HCT116 (cell line): ENCODE results near the gene ATP1B3. TPM values are rescaled to one million over a fixed set of nuclear protein-coding genes. Genes with fewer than 3 reads are reported as not detected.
A peak's percentile ranks its signal among the peaks of the same experiment; 100 is the strongest.

ENCODE experiments used
- ATAC-seq: fragments of 200-7000 bp; cut with Tn5 transposase; 2 replicates; pipeline ENCODE4 v1.9.1; 2020; ENCODE audit warnings: mild to moderate bottlenecking, moderate library complexity
- BruUV-seq: library from RNA; stranded (reverse); fragments of 400-500 nt; replicated peaks from 2 replicates; lab custom pipeline; 2021; lab: Mats Ljungman, UMichigan
- CTCF ChIA-PET: fragments of 300-600 bp; sonication (Branson Sonifier 250); formaldehyde crosslinking; loops from one replicate; lab custom pipeline; 2021; ENCODE audit warnings: antibody characterized with exemption; lab: Charles Lee
- POLR2A ChIA-PET: fragments of 300-600, 350-600 bp; sonication (Branson Sonifier 250); formaldehyde crosslinking; loops from one replicate; lab custom pipeline; 2021; ENCODE audit warnings: antibody characterized with exemption; lab: Charles Lee
- RAD21 ChIA-PET, 2 experiments: fragments of 300-600 bp; sonication (Branson Sonifier 250); formaldehyde crosslinking; loops; one replicate each; lab custom pipeline; 2023; ENCODE audit warnings: low total read pairs in 2 of 2; ENCODE audit not compliant: uncharacterized antibody in 2 of 2, unreplicated experiment in 2 of 2, low non-redundant PET in 1 of 2; lab: Charles Lee
- DNase-seq: peaks from one replicate; pipeline ENCODE4 v3.0.0-alpha.2; 2010; ENCODE audit warnings: low read depth, low spot score
- H2AFZ ChIP-seq: fragments of 200-600 bp; shearing (Covaris generic), sonication (generic); 2 replicates; pipeline ENCODE4 v1.6.1; 2017; ENCODE audit warnings: low read depth, mixed run types, mixed read lengths, antibody characterized with exemption, low read length; ENCODE audit not compliant: poor library complexity, severe bottlenecking
- H3K27ac ChIP-seq: 2 replicates; pipeline ENCODE4 v1.5.1; 2012; ENCODE audit warnings: low read depth, low read length
- H3K27me3 ChIP-seq: fragments of 200-600 bp; sonication (generic); 2 replicates; pipeline ENCODE4 v1.6.1; 2016; ENCODE audit warnings: mixed run types, low read length, mixed read lengths; ENCODE audit not compliant: insufficient read depth
- H3K36me3 ChIP-seq, 2 experiments: fragments of 200-500 bp in 1 of 2; fragments of 200-600 bp in 1 of 2; sonication (Bioruptor generic) in 1 of 2; sonication (generic) in 1 of 2; 2 replicates each; pipeline versions ENCODE4 v1.5.1 to v1.6.1; 2014 to 2016; ENCODE audit warnings: low read length in 2 of 2, inconsistent platforms in 1 of 2, mixed read lengths in 1 of 2, mixed run types in 1 of 2; ENCODE audit not compliant: insufficient read depth in 2 of 2, control insufficient read depth in 1 of 2
- H3K4me1 ChIP-seq, 2 experiments: fragments of 200-600 bp in 1 of 2; sonication (generic) in 1 of 2; 2 replicates each; pipeline versions ENCODE4 v1.5.1 to v1.6.1; 2012 to 2017; ENCODE audit warnings: low read length in 2 of 2, inconsistent platforms in 1 of 2, mild to moderate bottlenecking in 1 of 2, mixed read lengths in 1 of 2, mixed run types in 1 of 2, moderate library complexity in 1 of 2; ENCODE audit not compliant: insufficient read depth in 2 of 2, control insufficient read depth in 1 of 2
- H3K4me2 ChIP-seq: fragments of 200-600 bp; sonication (generic); 2 replicates; pipeline ENCODE4 v1.6.1; 2017; ENCODE audit warnings: mixed run types, low read length, mixed read lengths
- H3K4me3 ChIP-seq, 2 experiments: fragments of 200-600 bp in 1 of 2; sonication (generic) in 1 of 2; replicated peaks in 1 of 2; 2 replicates each; pipeline ENCODE4 v1.5.1; 2011 to 2016; ENCODE audit warnings: low read length in 2 of 2, control low read depth in 1 of 2, low read depth in 1 of 2, mild to moderate bottlenecking in 1 of 2, mixed read lengths in 1 of 2, mixed run types in 1 of 2
- H3K79me2 ChIP-seq: fragments of 200-600 bp; sonication (generic); 2 replicates; pipeline ENCODE4 v1.6.1; 2017; ENCODE audit warnings: mild to moderate bottlenecking, mixed run types, low read length, moderate library complexity, mixed read lengths; ENCODE audit not compliant: insufficient read depth
- H3K9ac ChIP-seq: fragments of 200-600 bp; sonication (generic); 2 replicates; pipeline ENCODE4 v1.6.1; 2016; ENCODE audit warnings: low read length, mixed read lengths
- H3K9me2 ChIP-seq: fragments of 200-600 bp; sonication (generic), shearing (Covaris generic); 2 replicates; pipeline ENCODE4 v1.6.1; 2017; ENCODE audit warnings: mixed run types, mild to moderate bottlenecking, moderate library complexity; ENCODE audit not compliant: insufficient read depth
- H3K9me3 ChIP-seq, 2 experiments: fragments of 200-500 bp in 1 of 2; fragments of 200-600 bp in 1 of 2; sonication (Bioruptor generic) in 1 of 2; sonication (generic) in 1 of 2; 2 replicates each; pipeline ENCODE4 v1.6.1; 2014 to 2017; ENCODE audit warnings: low read length in 2 of 2, mixed read lengths in 2 of 2, inconsistent platforms in 1 of 2, low read depth in 1 of 2, mild to moderate bottlenecking in 1 of 2, mixed run types in 1 of 2, moderate library complexity in 1 of 2; ENCODE audit not compliant: control insufficient read depth in 1 of 2, insufficient read depth in 1 of 2
- H4K20me1 ChIP-seq: fragments of 200-600 bp; sonication (generic), shearing (Covaris generic); 2 replicates; pipeline ENCODE4 v1.6.1; 2017; ENCODE audit warnings: mixed run types, mild to moderate bottlenecking, moderate library complexity; ENCODE audit not compliant: insufficient read depth
- ATF3 ChIP-seq: IDR thresholded peaks from 2 replicates; pipeline ENCODE4 v1.6.1; 2012
- CBX3 ChIP-seq: IDR thresholded peaks from 2 replicates; pipeline ENCODE4 v1.6.1; 2012; ENCODE audit warnings: low read depth
- CEBPB ChIP-seq: IDR thresholded peaks from 2 replicates; pipeline ENCODE4 v1.6.1; 2012; ENCODE audit warnings: low read depth
- EGR1 ChIP-seq: IDR thresholded peaks from 2 replicates; pipeline ENCODE4 v1.6.1; 2012; ENCODE audit warnings: low read depth
- EZH2 ChIP-seq: fragments of 200-600 bp; sonication (generic); IDR thresholded peaks from 2 replicates; pipeline ENCODE4 v1.6.1; 2017; ENCODE audit warnings: antibody characterized with exemption, mixed run types
- EZH2phosphoT487 ChIP-seq: fragments of 200-600 bp; IDR thresholded peaks from 2 replicates; pipeline ENCODE4 v1.6.1; 2018; ENCODE audit warnings: antibody characterized with exemption, borderline replicate concordance
- FOSL1 ChIP-seq: IDR thresholded peaks from 2 replicates; pipeline ENCODE4 v1.6.1; 2012; ENCODE audit warnings: low read depth
- JUND ChIP-seq: IDR thresholded peaks from 2 replicates; pipeline ENCODE4 v1.6.1; 2012
- MAX ChIP-seq: IDR thresholded peaks from 2 replicates; pipeline ENCODE4 v1.6.1; 2012
- REST ChIP-seq: IDR thresholded peaks from 2 replicates; pipeline ENCODE4 v1.6.1; 2012; ENCODE audit warnings: low read depth
- SIN3A ChIP-seq: IDR thresholded peaks from 2 replicates; pipeline ENCODE4 v1.6.1; 2012; ENCODE audit warnings: low read depth
- SP1 ChIP-seq: IDR thresholded peaks from 2 replicates; pipeline ENCODE4 v1.6.1; 2012; ENCODE audit warnings: low read depth
- SRF ChIP-seq: IDR thresholded peaks from 2 replicates; pipeline ENCODE4 v1.6.1; 2012; ENCODE audit warnings: low read depth
- TCF7L2 ChIP-seq: IDR thresholded peaks from 2 replicates; pipeline ENCODE4 v1.7.0; 2011; ENCODE audit warnings: borderline replicate concordance, inconsistent platforms; ENCODE audit not compliant: insufficient read depth, insufficient read length; ENCODE audit errors: extremely low read depth
- ZBTB33 ChIP-seq: IDR thresholded peaks from 2 replicates; pipeline ENCODE4 v1.6.1; 2011; ENCODE audit warnings: mild to moderate bottlenecking, low read length, moderate library complexity; ENCODE audit not compliant: insufficient replicate concordance; ENCODE audit errors: extremely low read depth
- ZFX ChIP-seq: fragments of 450-650 bp; IDR thresholded peaks from 2 replicates; pipeline ENCODE4 v1.6.1; 2017
- ZNF274 ChIP-seq: fragments of 200-500 bp; sonication (Bioruptor generic); IDR thresholded peaks from 2 replicates; pipeline ENCODE4 v1.6.1; 2014; ENCODE audit warnings: mild to moderate bottlenecking, low read depth, low read length, inconsistent platforms
- intact Hi-C: fragments of 100-400 bp; cut with micrococcal nuclease; formaldehyde crosslinking; loops from 2 replicates; pipeline ENCODE4 v1.10.0; 2022
- total RNA-seq: library from RNA; stranded (reverse); gene quantifications from one replicate; pipeline ENCODE4 v1.2.1, GENCODE V29; 2021; ENCODE audit not compliant: unreplicated experiment

Gene ATP1B3
- total RNA-seq, 1 experiment from 2014 or later: 147 TPM

- POLR2A ChIA-PET: interaction anchor here (1.9 kb wide), 1 partner anchor 19 kb away, joined by 5 read pairs; no protein-coding TSS in a partner anchor
- peaks cover 17 to 18% of the 10 kb centered on the region in 2 experiments for H3K4me1 ChIP-seq
- H3K9me3 ChIP-seq: no peaks in the 10 kb centered on the region
- H3K9me2 ChIP-seq: no peaks in the 10 kb centered on the region
- BruUV-seq: no TSS peak
- no peaks in the 10 kb centered on the region for H3K27me3 ChIP-seq
- DNase-seq (peak; percentile 12), ATAC-seq (peak; percentile 63; the same call in 1 of the 2 replicates)
- no peaks in the 10 kb centered on the region for H3K79me2 ChIP-seq
- RAD21 ChIA-PET: no interaction called here
- H3K36me3 ChIP-seq: no peaks in the 10 kb centered on the region
- intact Hi-C loops: loop anchor here (5.0 kb wide), 1 partner anchor 167 kb away; no protein-coding TSS in a partner anchor
- no peak overlapping the region for H2AFZ ChIP-seq
- no peak overlapping the region for H3K4me3 ChIP-seq
- H3K9ac ChIP-seq: 0 out of 2 replicates have a peak overlapping the region, but pooled peaks have one; percentile 0
- peak overlapping the region; percentile 45 for H3K4me2 ChIP-seq
- TF ChIP-seq FOSL1: peak; percentile 67
- TF ChIP-seq REST: no peak
- no peak for TF ChIP-seq MAX
- TF ChIP-seq SRF: no peak
- no peak for TF ChIP-seq EZH2phosphoT487
- TF ChIP-seq ATF3: no peak
- no peak for TF ChIP-seq ZBTB33
- peak; percentile 87 for TF ChIP-seq CEBPB
- TF ChIP-seq JUND: peak; percentile 62
- TF ChIP-seq EZH2: no peak
- no peak for TF ChIP-seq TCF7L2
- no peak for TF ChIP-seq CBX3
- TF ChIP-seq SP1: peak; percentile 19; the same call in 1 of the 2 replicates
- no peak for TF ChIP-seq SIN3A
- 0 out of 2 replicates have a peak, but pooled peaks have one; percentile 16 for TF ChIP-seq EGR1
- no peak for TF ChIP-seq ZNF274
- TF ChIP-seq ZFX: no peak
- no peaks in the 10 kb centered on the region for H4K20me1 ChIP-seq
- CTCF ChIA-PET: interaction anchor here (1.0 kb wide), 1 partner anchor 314 kb away, joined by 3 read pairs; no protein-coding TSS in a partner anchor
- H3K27ac ChIP-seq: peak overlapping the region; percentile 52; the same call in 1 of the 2 replicates
Measured at GRCh38 chr3:141959589-141960554, 83.4 kb downstream of the ATP1B3 start.
